HepG2 (cell line): Measurements from ENCODE around the gene DDR2. TPM values are rescaled to one million over a fixed set of nuclear protein-coding genes. Genes with fewer than 3 reads are reported as not detected.
A peak's percentile ranks its signal among the peaks of the same experiment; 100 is the strongest.

Experiments used
- ATAC-seq: fragments of 200-7000 bp; cut with Tn5 transposase; 3 replicates; pipeline ENCODE4 v1.9.1; 2020; ENCODE audit warnings: mild to moderate bottlenecking, moderate library complexity
- BruUV-seq: library from RNA; stranded (reverse); fragments of 400-500 nt; replicated peaks from 2 replicates; lab custom pipeline; 2021; lab: Mats Ljungman, UMichigan
- CTCF ChIA-PET: fragments of 300-600 bp; formaldehyde crosslinking; extraction: SDS; loops from one replicate; lab custom pipeline; 2021; ENCODE audit warnings: low total read pairs, inconsistent platforms, low intra/inter-chr PET ratio; lab: Yijun Ruan, JAX
- POLR2A ChIA-PET: fragments of 350-600 bp; sonication (Branson Sonifier 250); formaldehyde crosslinking; loops from one replicate; lab custom pipeline; 2020; ENCODE audit warnings: antibody characterized with exemption, inconsistent platforms; lab: Yijun Ruan, JAX
- DNase-seq: peaks from one replicate; pipeline ENCODE4 v3.0.0-alpha.2; 2015; ENCODE audit warnings: low spot score
- FAIRE-seq: peaks from 3 replicates; lab custom pipeline; 2011; peaks lifted over from hg19 to GRCh38; lab: Jason Lieb, UNC
- H2AFZ ChIP-seq: one replicate; pipeline ENCODE4 v1.6.1; 2011; ENCODE audit warnings: low read length, inconsistent platforms
- H3K27ac ChIP-seq: fragments of 300-600 bp; 3 replicates; pipeline ENCODE4 v1.8.0; 2011; ENCODE audit warnings: mixed run types, mild to moderate bottlenecking, mixed read lengths, low read length, inconsistent platforms; ENCODE audit not compliant: insufficient read depth; ENCODE audit errors: extremely low read length
- H3K27me3 ChIP-seq, 2 experiments: fragments of 200-600 bp in 1 of 2; 2 replicates in 1 of 2; 3 replicates in 1 of 2; pipeline versions ENCODE4 v1.6.0 to v1.8.0; 2011; ENCODE audit warnings: low read length in 2 of 2, mild to moderate bottlenecking in 2 of 2, moderate library complexity in 2 of 2, inconsistent platforms in 1 of 2; ENCODE audit not compliant: insufficient read depth in 2 of 2, control insufficient read depth in 1 of 2
- H3K36me3 ChIP-seq, 2 experiments: fragments of 200-600 bp in 1 of 2; replicated peaks in 1 of 2; 2 replicates in 1 of 2; 3 replicates in 1 of 2; pipeline versions ENCODE4 v1.5.1 to v1.8.0; 2011; ENCODE audit warnings: low read length in 2 of 2, inconsistent platforms in 1 of 2; ENCODE audit not compliant: insufficient read depth in 2 of 2, control insufficient read depth in 1 of 2
- H3K4me1 ChIP-seq: 2 replicates; pipeline ENCODE4 v1.5.1; 2012; ENCODE audit warnings: low read length, inconsistent platforms; ENCODE audit not compliant: insufficient read depth
- H3K4me2 ChIP-seq: 2 replicates; pipeline ENCODE4 v1.6.0; 2011; ENCODE audit warnings: low read depth, low read length, inconsistent platforms
- H3K4me3 ChIP-seq, 3 experiments: fragments of 200-600 bp in 1 of 3; sonication (generic), shearing (Covaris generic) in 1 of 3; replicated peaks in 1 of 3; 2 replicates each; pipeline ENCODE4 v1.5.1; 2011 to 2016; ENCODE audit warnings: low read length in 3 of 3, inconsistent platforms in 2 of 3, low read depth in 2 of 3, mild to moderate bottlenecking in 2 of 3, control low read depth in 1 of 3, mixed read lengths in 1 of 3; ENCODE audit not compliant: insufficient read depth in 1 of 3
- H3K79me2 ChIP-seq: one replicate; pipeline ENCODE4 v1.6.1; 2011; ENCODE audit warnings: low read length, inconsistent platforms; ENCODE audit not compliant: insufficient read depth
- H3K9ac ChIP-seq: 2 replicates; pipeline ENCODE4 v1.6.0; 2011; ENCODE audit warnings: mild to moderate bottlenecking, low read depth, low read length, inconsistent platforms; ENCODE audit not compliant: insufficient read depth
- H3K9me3 ChIP-seq: 2 replicates; pipeline ENCODE4 v1.5.1; 2012; ENCODE audit warnings: mild to moderate bottlenecking, low read length
- H4K20me1 ChIP-seq: 2 replicates; pipeline ENCODE4 v1.6.0; 2011; ENCODE audit warnings: inconsistent platforms, mild to moderate bottlenecking, low read length, moderate library complexity; ENCODE audit not compliant: insufficient read depth
- GTF3A ChIP-seq: sonication (generic); formaldehyde crosslinking; conservative IDR thresholded peaks from 2 replicates; pipeline ENCODE4 v1.4.0; 2020; ENCODE audit warnings: mild to moderate bottlenecking, missing genetic modification reagents
- HOMEZ ChIP-seq: IDR thresholded peaks from 2 replicates; pipeline ENCODE4 v1.6.1; 2016; ENCODE audit warnings: low read depth
- JUNB ChIP-seq: sonication (generic); formaldehyde crosslinking; IDR thresholded peaks from 2 replicates; pipeline ENCODE4 v1.8.0; 2022; ENCODE audit warnings: missing genetic modification reagents, mild to moderate bottlenecking, borderline replicate concordance
- NR2F2 ChIP-seq: IDR thresholded peaks from 2 replicates; pipeline ENCODE4 v1.6.1; 2012; ENCODE audit warnings: low read depth, inconsistent platforms, borderline replicate concordance
- REL ChIP-seq: sonication (generic); formaldehyde crosslinking; conservative IDR thresholded peaks from 2 replicates; pipeline ENCODE4 v1.8.0; 2022; ENCODE audit warnings: mild to moderate bottlenecking, missing genetic modification reagents, moderate library complexity
- RERE ChIP-seq: IDR thresholded peaks from 2 replicates; pipeline ENCODE4 v1.6.1; 2016; ENCODE audit warnings: low read depth, missing genetic modification reagents, missing compliant biosample characterization
- SP5 ChIP-seq: IDR thresholded peaks from 2 replicates; pipeline ENCODE4 v1.6.1; 2016; ENCODE audit warnings: low read depth, borderline replicate concordance
- ZNF274 ChIP-seq: sonication (generic); formaldehyde crosslinking; IDR thresholded peaks from 2 replicates; pipeline ENCODE4 v1.5.1; 2020; ENCODE audit warnings: mild to moderate bottlenecking, missing genetic modification reagents
- ZNF280D ChIP-seq: sonication (generic); formaldehyde crosslinking; IDR thresholded peaks from 2 replicates; pipeline ENCODE4 v1.5.1; 2020; ENCODE audit warnings: mild to moderate bottlenecking, missing genetic modification reagents
- ZNF549 ChIP-seq: sonication (generic); formaldehyde crosslinking; IDR thresholded peaks from 2 replicates; pipeline ENCODE4 v1.5.0; 2020; ENCODE audit warnings: missing genetic modification reagents
- WGBS: methylation state at CpG from one replicate; pipeline ENCODE4 v1.1.6; 2017; ENCODE audit warnings: low lambda C conversion rate; 5-methylcytosine and 5-hydroxymethylcytosine counted together
- in situ Hi-C: cut with HindIII; loops from 2 replicates; pipeline ENCODE4 v1.10.0; 2017; ENCODE audit warnings: low pct_unique_long_range_greater_than_20kb; ENCODE audit not compliant: extremely low pct_ligation_motif_present
- intact Hi-C: fragments of 100-400 bp; cut with micrococcal nuclease; formaldehyde crosslinking; loops from one replicate; pipeline ENCODE4 v1.10.0; 2022; ENCODE audit not compliant: unreplicated experiment
- polyA plus RNA-seq, 8 experiments: library from polyadenylated mRNA; depleted of rRNA in 3 of 8; stranded (reverse) in 7 of 8; unstranded in 1 of 8; fragments of >200 nt; fragmentation: Illumina TruSeq in 4 of 8; extraction: Trizol in 4 of 8; gene quantifications; 2 replicates each; pipeline versions ENCODE4 v1.2.1 to v1.2.3, GENCODE V29; 2011 to 2016; ENCODE audit warnings: low read depth in 4 of 8, missing spikeins in 1 of 8, mixed read lengths in 1 of 8; ENCODE audit not compliant: insufficient read depth in 1 of 8
- total RNA-seq, 5 experiments: library from RNA; depleted of rRNA; stranded (reverse); fragments of >200 nt; fragmentation: Illumina TruSeq; extraction: Trizol; gene quantifications; 2 replicates each; pipeline ENCODE4 v1.2.3, GENCODE V29; 2016; ENCODE audit warnings: low read depth in 1 of 5

Gene DDR2
- total and polyA plus RNA-seq, 2 of the 13 experiments (the other 11 are each of a cell fraction or from before 2014, with no cell fraction given), result 0.36 to 0.38 TPM

GRCh38 chr1:162753001-162753658, 120.9 kb downstream of the DDR2 start:
- Histone ChIP-seq H4K20me1 (no peaks in the 10 kb centered on the region), H3K9me3 (no peaks in the 10 kb centered on the region), H3K4me2 (peak overlapping the region; percentile 41), H3K4me3 (peak overlapping the region in 1 of 3 experiments; percentile 4; a peak in 1 of 6 replicates), H3K27me3 (no peaks in the 10 kb centered on the region), H3K27ac (peak overlapping the region; percentile 30), H3K4me1 (peaks cover 18% of the 10 kb centered on the region), H2AFZ (peak overlapping the region; percentile 52), H3K9ac (no peak overlapping the region), H3K36me3 (no peaks in the 10 kb centered on the region), H3K79me2 (no peaks in the 10 kb centered on the region)
- in situ Hi-C loops (no loop called here), intact Hi-C loops (loop anchor here (2.0 to 5.0 kb wide), 3 partner anchors 56 to 546 kb away; no protein-coding TSS in a partner anchor)
- POLR2A ChIA-PET, result interaction anchor here (1.3 kb wide), 1 partner anchor 21 kb away, joined by 4 read pairs; no protein-coding TSS in a partner anchor
- CTCF ChIA-PET, result no interaction called here
- peak; percentile 68 for DNase-seq
- no TSS peak for BruUV-seq
- 43% methylated on average over 1 of the region's 1 CpG for WGBS
- peak; percentile 83 for FAIRE-seq
- peak; percentile 99 for ATAC-seq
- TF ChIP-seq RERE (CRISPR knock-in tag) (no peak), REL (CRISPR knock-in tag) (no peak), ZNF549 (CRISPR knock-in tag) (no peak), GTF3A (CRISPR knock-in tag) (no peak), SP5 (no peak), HOMEZ (CRISPR knock-in tag) (peak; percentile 92), ZNF280D (CRISPR knock-in tag) (0 out of 2 replicates have a peak, but pooled peaks have one; percentile 51), JUNB (CRISPR knock-in tag) (no peak), NR2F2 (no peak), ZNF274 (CRISPR knock-in tag) (0 out of 2 replicates have a peak, but pooled peaks have one; percentile 24)
